Activated T-helper 9 cell treated with anti-CD3 and anti-CD28 coated beads, Interleukin-2, amount 50 U/mL, for 16 hours (primary cell): ENCODE data around the gene TBC1D30.

Experiments
- DNase-seq: peaks from one replicate; pipeline ENCODE4 v3.0.0-alpha.2; 2020; ENCODE audit warnings: low read depth

The TBC1D30 gene

GRCh38 chr12:64864319-64864718, 39.9 kb downstream of the TBC1D30 start:
- no peak for DNase-seq

- no peak for DNase-seq
These were observed 50.7 kb downstream of the TBC1D30 start for GRCh38 chr12:64875186-64875585.

DNA sequence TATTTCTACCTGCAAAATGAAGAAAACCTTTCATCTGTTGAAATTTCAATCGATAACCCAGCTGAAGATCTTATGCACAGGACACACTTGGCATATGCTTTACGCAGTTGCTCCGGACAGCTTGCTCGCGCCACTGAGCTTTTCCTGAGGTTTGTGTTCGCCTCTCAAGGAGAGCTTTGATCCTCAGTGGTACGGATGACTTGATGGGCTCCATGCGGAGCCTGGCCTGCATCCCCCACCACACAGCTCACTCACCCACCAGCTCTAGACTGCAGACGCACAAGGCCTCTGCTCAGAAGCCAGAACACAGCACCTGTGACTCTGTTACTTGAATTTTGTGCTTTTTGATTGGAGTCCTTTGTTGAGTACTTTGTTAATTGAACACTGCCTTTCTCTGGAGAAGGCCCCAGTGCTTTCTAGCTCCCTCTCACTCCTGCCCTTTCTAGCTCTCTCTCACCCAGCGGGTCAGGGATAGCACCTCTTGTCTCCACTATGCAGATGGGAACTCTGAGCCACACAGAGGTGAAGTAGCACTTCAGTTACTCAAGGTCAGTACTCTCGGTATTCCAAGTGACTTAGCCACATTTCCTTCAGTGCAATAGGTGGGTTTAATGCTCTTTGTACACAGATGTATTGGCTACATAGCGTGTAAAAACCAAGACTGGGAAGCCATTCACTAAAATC, 52.1 kb downstream of the TBC1D30 start:
- no peak for DNase-seq

GRCh38 chr12:64877363-64878004, 53.0 kb downstream of the TBC1D30 start:
- DNase-seq: no peak

DNA sequence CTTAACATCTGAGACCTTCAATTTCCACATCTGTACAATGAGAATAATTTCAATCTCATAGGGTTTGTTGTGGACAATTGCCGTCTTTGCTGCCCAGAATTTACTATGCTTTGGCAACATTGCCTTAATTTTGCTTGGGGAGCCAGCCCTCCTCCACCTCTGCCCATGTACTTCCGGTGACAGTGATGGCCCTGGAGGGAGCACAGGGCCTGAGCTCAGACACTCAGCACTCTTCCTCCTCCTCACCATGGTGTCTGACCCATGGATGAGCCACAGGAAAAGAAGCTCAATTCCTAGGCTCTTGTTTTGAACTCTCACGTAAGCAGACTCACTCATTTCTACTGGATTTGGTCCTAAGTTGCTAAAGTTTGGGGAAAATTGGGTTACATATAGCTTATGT, 58.2 kb downstream of the TBC1D30 start:
- no peak for DNase-seq

DNA sequence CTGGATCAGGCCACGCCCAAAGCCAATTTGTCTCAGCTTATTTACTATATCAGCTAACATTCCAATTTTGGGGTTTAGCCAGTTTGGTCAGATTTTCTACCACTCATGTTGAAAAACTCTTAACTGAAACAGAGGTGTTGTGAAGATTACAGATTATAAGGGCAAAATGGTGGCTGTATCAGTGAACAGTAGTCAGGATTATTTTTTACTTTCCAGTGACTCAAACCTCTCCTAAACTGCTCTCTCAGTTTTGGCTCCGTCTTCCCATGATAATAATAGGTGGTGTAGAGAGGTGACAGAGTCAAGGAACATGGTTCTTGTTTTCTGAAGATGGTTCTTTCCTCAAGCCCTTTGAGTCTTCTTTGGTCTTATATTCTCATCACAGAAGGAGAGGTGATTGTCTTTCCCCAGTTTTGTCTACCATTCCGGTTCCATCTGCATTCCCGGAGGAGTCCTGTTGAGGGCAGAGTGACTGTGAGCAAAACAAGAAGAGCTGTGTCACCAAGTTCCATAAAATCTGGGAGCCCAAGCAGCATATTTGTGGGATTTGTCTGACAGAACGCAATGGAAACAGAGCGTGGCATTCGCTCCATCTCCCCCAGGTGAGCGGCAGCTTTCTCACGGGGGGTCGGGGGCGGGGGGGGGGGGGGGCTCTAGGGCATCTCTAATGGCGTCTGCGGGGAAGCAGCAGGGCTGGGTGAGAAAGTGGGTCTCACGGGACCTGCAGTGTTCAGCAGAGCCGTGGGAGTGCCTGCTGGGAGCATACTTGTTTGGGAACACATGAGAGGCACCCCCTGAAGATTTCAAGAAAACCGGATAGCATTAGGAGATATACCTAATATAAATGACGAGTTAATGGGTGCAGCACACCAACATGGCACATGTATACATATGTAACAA, 59.1 kb downstream of the TBC1D30 start:
- DNase-seq: no peak

DNA sequence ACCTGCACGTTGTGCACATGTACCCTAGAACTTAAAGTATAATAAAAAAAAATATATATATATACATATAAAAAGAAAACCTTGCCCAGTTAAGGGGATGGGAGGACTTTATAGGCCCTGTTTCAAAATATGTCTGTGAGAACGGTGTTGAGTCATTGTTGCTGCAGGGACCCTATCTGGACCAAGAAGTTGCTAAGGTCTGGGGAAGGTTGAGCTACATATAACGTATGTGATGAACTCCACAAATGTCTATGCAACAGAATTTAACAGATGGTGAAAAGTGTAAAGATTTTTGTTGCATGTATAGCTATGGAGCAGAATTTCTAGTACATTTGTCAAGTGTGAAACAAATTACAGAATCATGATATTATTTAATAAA, 59.7 kb downstream of the TBC1D30 start:
- DNase-seq: no peak

DNA sequence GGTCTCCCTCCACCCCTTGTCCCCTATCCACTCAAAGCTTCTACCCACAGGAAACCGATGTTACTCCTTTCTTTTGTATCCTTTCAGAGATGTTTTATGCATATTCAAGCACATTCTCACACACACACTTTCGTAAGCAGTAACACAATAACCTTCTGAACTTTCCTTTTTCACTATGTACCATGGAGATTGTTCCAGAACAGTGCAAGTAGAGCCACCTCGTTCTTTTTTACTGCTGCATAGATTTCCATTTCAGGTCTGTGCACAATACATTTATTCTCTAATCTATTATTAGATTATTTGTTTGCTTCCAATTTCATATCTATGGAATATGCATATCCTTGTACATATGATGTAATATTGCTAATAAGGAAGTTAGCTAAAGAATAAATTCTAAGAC, 60.3 kb downstream of the TBC1D30 start:
- DNase-seq: no peak

DNA sequence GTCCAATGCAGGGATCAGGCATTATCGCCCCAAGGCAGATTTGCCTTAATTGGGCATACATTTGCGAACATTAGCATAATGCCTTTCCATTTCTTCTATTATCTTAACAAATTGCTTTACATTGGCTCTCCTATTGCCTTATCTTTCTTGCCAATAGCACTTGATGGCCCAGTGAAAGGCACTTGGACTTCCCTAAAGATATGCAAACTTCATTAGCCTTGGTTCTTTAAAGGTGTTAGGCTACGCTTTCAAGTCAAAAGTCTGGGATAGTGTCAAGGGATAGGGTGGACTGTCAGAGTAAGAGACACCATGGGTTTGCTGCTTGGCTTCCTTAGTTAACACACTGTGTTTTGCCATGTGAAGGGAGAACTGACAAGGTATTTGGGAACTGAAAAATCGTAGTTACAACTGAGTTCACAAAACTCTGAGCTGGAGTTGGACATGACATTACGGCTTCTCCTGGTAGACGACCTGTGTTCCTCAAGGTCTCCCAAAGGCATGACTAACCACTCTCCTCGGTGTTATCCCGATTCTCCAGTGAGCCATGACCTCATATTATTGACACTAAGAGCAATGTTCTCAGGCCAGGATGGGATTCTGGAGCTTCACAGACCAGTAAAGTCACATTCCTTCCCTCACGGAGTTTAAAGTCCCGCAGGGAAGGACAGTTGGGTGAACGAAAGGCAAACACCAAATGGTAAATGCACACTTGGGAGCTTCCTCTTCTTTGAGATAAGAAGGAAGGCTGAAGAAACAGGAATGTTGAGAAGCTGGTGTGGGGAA, 65.2 kb downstream of the TBC1D30 start:
- DNase-seq: no peak

DNA sequence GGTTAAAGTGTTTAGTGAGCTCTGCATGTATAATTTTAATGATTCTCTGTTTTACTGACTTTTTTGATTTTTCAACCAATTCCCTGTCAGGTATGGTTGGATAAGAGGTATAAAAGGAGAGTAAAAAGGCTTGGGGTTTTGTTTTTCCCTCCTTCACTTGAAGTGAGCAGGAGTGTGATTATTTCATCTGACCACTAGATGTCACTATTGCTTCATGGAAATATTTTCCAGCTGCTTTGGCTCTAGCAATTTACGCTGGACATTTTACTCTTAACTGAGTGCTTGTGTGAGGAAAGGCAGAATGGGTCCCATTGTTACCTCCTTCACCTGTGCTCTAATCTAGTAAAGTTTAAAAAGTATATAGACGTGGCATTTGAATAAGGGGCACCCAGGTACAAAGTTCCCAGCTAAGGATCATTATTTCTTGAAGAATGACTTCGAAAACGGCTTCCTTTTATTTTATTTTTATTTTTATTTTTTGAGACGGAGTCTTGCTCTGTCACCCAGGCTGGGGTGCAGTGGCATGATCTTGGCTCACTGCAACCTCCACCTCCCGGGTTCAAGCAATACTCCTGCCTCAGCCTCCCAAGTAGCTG, 66.5 kb downstream of the TBC1D30 start:
- DNase-seq: no peak

DNA sequence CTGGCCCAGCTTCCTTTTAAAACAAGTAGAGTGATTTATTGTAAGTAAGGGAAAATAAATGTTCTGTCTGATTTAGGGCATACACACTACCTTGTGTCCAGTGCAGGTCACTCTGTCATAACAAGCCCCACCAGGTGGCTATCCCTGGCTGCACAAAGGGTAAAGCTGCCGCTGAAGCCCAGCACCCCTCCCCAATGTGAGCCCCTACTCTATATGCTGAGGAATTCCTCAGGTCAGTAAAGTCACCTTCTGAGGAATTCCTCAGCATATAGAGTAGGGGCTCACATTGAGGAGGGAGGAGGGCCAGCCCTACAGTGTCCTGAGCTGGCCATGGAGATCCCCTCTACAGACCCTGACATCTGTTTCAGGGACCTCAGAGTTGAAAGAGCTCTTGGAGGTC, 67.2 kb downstream of the TBC1D30 start:
- DNase-seq: no peak

GRCh38 chr12:64892561-64892960, 68.1 kb downstream of the TBC1D30 start:
- DNase-seq: no peak

DNA sequence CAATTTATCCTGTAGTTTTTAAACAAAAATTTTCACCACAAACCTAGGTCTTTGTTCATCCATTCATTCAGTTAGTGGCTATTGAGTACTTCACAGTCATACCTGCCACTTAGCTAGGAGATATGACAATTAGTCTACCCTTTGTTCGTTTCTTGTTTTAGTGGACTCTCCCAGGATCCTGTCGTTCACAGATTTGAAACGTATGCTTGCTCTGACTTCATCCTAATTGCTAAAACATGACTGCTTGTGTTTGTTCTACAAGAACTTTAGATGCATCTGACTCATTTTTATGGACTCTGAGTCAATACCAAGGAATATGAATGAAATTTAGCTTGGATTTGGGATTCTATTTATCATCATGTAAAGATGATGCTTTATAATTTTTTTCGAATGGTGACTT, 69.5 kb downstream of the TBC1D30 start:
- no peak for DNase-seq

- no peak for DNase-seq
These were observed 70.5 kb downstream of the TBC1D30 start for GRCh38 chr12:64894827-64895475.

GRCh38 chr12:64895526-64895925, 71.1 kb downstream of the TBC1D30 start:
- DNase-seq: no peak

GRCh38 chr12:64900540-64900939, 76.1 kb downstream of the TBC1D30 start:
- no peak for DNase-seq

GRCh38 chr12:64903479-64904152, 79.2 kb downstream of the TBC1D30 start:
- DNase-seq: no peak

GRCh38 chr12:64907097-64907496, 82.7 kb downstream of the TBC1D30 start:
- no peak for DNase-seq

DNA sequence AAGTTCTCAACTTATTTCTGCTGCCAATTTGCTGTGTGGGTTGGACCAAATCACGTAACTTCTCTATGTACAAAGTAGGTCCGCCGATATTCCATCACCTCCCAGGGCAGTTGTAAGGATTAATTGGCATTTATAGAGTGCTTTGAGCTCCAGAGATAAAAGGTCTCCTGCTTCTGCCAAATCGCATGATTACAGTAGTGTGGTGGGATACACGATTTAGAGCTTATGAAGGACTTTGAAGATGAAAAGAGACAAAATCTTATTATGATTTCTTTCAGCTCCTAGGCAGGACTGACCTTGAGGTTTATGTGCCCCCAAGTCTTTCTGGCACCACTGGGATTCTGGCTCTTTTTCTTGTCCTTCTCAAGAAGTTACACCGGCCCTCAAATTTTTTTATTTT, 84.7 kb downstream of the TBC1D30 start:
- no peak for DNase-seq

DNA sequence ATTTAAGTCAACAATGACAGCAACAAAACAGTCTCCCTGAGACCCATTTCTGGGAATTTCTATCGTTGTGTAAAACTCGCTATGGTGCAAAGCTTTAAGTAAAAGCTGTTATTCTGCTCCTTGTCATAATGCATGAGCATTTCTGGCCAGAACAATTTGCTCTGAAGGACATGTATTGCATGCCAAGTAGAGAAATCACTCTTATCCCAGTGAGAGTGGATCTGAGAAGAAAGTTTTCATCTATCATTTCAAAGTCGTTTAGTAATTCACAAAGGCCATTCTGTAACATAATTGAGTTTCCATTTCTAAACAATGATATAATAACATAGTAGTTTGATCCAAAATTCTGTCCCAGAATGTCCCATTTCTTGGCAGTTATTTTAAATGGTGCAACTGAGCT, 86.6 kb downstream of the TBC1D30 start:
- no peak for DNase-seq

DNA sequence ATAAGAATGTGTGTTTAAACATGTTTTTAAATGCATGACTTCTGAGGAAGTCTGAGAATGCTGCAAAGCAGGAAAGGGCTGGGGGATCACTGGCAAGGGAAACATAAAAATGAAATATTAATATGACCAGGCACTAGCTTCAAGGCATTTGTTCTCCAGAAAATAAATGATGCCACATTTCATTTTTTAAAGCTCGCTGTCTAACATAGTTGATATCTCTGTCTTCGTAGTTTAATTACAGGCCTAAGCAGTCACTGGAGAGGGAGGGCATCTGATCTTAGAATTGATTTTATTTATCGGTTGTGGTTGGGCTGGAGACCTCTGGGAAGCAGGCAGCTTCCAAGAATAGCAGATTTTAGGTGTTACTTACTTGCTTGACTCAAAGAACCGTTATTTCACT, 87.5 kb downstream of the TBC1D30 start:
- no peak for DNase-seq
